Activated CD8-positive, alpha-beta T cell treated with anti-CD3 and anti-CD28 coated beads for 36 hours (primary cell): Measurements from ENCODE around the gene LGR4. TPM values are rescaled to one million over a fixed set of nuclear protein-coding genes. Genes with fewer than 3 reads are reported as not detected.

ENCODE experiments used
- ATAC-seq: fragments of 200-7000 bp; cut with Tn5 transposase; one replicate; pipeline ENCODE4 v1.10.0; 2021; ENCODE audit warnings: mild to moderate bottlenecking, moderate library complexity
- CTCF ChIA-PET: fragments of 350-600 bp; sonication (Branson Sonifier 250); formaldehyde crosslinking; loops from one replicate; lab custom pipeline; 2021; ENCODE audit warnings: antibody characterized with exemption; lab: Charles Lee
- POLR2A ChIA-PET: fragments of 350-600 bp; sonication (Branson Sonifier 250); formaldehyde crosslinking; loops from one replicate; lab custom pipeline; 2021; ENCODE audit warnings: antibody characterized with exemption; lab: Charles Lee
- DNase-seq: peaks from one replicate; pipeline ENCODE4 v3.0.0-alpha.2; 2020
- H3K27ac Mint-ChIP-seq: one replicate; pipeline ENCODE4 v1.8.0; 2021; ENCODE audit warnings: mild to moderate bottlenecking, mixed read lengths
- H3K27me3 Mint-ChIP-seq: one replicate; pipeline ENCODE4 v1.8.0; 2021; ENCODE audit warnings: mixed read lengths
- H3K36me3 Mint-ChIP-seq: one replicate; pipeline ENCODE4 v1.8.0; 2021; ENCODE audit warnings: low read depth, mixed read lengths
- H3K4me1 Mint-ChIP-seq: one replicate; pipeline ENCODE4 v1.8.0; 2021; ENCODE audit warnings: low read depth, mixed read lengths
- H3K4me3 Mint-ChIP-seq: one replicate; pipeline ENCODE4 v1.8.0; 2021; ENCODE audit warnings: mild to moderate bottlenecking, moderate library complexity, mixed read lengths
- H3K9me3 Mint-ChIP-seq: one replicate; pipeline ENCODE4 v1.8.0; 2021; ENCODE audit warnings: mixed read lengths
- intact Hi-C: fragments of 100-400 bp; cut with micrococcal nuclease; formaldehyde crosslinking; loops from one replicate; pipeline ENCODE4 v1.10.0; 2022
- total RNA-seq, 2 experiments: library from RNA; stranded (reverse); gene quantifications; one replicate each; pipeline ENCODE4 v1.2.3, GENCODE V29; 2021
- TF ChIP-seq, protein P1 (sequence below): fragments of 200-600 bp; IDR thresholded peaks from one replicate; pipeline ENCODE4 v1.8.0; 2022; ENCODE audit warnings: antibody characterized with exemption, mild to moderate bottlenecking

LGR4 gene
- total RNA-seq, 2 experiments from 2014 or later, result 0.09 TPM; not detected in 1

DNA sequence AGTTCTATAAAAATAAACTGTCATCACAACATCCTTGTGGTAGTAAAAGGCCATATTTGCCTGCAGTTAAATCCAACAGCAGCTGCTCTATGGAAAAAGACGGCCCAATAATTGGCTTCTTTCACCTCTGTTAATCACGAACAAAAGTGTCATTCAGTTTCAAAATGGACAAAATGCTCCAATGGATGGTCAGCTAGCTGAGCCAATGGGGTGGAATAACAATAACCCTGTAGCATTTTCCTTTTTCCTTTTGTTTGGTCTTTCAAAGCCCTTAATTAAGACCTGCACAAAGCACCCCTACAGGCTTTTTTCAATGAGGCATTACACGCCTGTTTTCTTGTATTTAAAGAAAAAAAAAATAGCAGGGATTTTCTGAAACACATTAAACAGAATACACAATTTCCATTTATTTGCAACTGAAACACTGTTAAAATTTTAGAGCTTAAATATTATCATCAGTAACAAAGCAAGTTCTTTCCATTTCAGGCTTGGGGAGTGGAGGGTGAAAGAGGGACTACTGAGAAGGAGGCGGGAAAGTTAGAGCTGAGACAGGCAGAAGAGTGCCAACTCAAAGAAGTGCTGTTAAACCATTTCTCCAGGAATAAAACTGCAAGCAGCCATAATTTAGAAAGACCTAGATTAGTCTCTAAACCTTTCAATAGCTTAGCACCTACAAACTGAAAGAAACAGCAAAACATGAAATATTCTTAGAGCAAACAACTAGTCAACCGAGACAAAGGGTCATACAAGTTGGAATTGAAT is 28.7 kb downstream of the LGR4 start:
- ATAC-seq, result no peak
- intact Hi-C loops, result no loop called here
- TF ChIP-seq, protein P1, sequence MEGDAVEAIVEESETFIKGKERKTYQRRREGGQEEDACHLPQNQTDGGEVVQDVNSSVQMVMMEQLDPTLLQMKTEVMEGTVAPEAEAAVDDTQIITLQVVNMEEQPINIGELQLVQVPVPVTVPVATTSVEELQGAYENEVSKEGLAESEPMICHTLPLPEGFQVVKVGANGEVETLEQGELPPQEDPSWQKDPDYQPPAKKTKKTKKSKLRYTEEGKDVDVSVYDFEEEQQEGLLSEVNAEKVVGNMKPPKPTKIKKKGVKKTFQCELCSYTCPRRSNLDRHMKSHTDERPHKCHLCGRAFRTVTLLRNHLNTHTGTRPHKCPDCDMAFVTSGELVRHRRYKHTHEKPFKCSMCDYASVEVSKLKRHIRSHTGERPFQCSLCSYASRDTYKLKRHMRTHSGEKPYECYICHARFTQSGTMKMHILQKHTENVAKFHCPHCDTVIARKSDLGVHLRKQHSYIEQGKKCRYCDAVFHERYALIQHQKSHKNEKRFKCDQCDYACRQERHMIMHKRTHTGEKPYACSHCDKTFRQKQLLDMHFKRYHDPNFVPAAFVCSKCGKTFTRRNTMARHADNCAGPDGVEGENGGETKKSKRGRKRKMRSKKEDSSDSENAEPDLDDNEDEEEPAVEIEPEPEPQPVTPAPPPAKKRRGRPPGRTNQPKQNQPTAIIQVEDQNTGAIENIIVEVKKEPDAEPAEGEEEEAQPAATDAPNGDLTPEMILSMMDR, result no peak
- Mint-ChIP-seq H3K27ac (no peak overlapping the region), H3K36me3 (no peaks in the 10 kb centered on the region), H3K4me1 (no peaks in the 10 kb centered on the region), H3K9me3 (no peaks in the 10 kb centered on the region), H3K4me3 (no peak overlapping the region), H3K27me3 (peaks cover 5% of the 10 kb centered on the region)
- CTCF ChIA-PET, result interaction anchor here (1.3 kb wide), 1 partner anchor 42 kb away, joined by 8 read pairs; no protein-coding TSS in a partner anchor
- POLR2A ChIA-PET, result no interaction called here
- DNase-seq, result no peak

DNA sequence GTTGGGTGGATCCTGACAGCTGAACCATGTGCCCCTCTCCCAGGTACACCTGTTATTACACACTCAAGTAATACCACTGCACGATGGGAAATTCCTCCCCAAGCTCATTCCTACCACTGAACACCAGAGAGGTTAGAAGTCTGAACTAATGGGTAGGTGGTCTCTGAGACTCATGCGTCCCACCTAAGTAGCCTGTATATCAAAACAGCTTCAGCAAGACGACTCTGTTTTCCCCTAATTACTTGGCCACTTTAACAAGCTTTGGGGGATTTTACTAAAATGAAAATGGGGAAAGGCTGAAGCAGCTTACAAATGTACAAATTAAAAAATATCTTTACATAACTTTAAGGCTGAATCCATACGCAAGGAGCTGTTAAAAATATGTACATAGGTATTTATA is 29.4 kb downstream of the LGR4 start:
- Mint-ChIP-seq H3K9me3 (no peaks in the 10 kb centered on the region), H3K4me1 (no peaks in the 10 kb centered on the region), H3K27ac (no peak overlapping the region), H3K27me3 (peaks cover 5% of the 10 kb centered on the region), H3K4me3 (no peak overlapping the region), H3K36me3 (no peaks in the 10 kb centered on the region)
- intact Hi-C loops, result no loop called here
- ChIA-PET POLR2A (no interaction called here), CTCF (no interaction called here)
- TF ChIP-seq, protein P1, result no peak
- DNase-seq (no peak), ATAC-seq (no peak)

DNA sequence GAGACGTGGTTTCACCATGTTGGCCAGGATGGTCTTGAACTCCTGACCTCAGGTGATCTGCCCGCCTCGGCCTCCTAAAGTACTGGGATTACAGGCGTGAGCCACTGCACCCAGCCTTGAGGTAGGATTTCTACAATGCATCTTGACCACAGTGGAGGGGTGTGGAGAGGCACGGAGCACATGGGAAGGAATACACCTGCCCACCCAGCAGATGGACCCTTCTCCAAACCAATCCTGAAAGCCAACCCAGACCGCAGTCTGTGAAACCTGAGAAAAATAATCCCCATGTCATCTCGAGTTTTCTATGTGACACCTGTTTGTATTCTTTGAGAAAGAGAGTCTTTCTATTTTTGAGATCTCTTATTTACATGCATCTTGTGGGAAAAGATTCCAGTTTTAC is 32.5 kb downstream of the LGR4 start:
- no peak for DNase-seq
- ATAC-seq, result no peak
- Mint-ChIP-seq H3K27me3 (peaks cover 5% of the 10 kb centered on the region), H3K36me3 (no peaks in the 10 kb centered on the region), H3K9me3 (no peaks in the 10 kb centered on the region), H3K4me1 (no peaks in the 10 kb centered on the region), H3K27ac (no peak overlapping the region), H3K4me3 (no peak overlapping the region)
- TF ChIP-seq, protein P1, result no peak
- POLR2A ChIA-PET, result no interaction called here
- intact Hi-C loops, result no loop called here
- CTCF ChIA-PET, result no interaction called here

DNA sequence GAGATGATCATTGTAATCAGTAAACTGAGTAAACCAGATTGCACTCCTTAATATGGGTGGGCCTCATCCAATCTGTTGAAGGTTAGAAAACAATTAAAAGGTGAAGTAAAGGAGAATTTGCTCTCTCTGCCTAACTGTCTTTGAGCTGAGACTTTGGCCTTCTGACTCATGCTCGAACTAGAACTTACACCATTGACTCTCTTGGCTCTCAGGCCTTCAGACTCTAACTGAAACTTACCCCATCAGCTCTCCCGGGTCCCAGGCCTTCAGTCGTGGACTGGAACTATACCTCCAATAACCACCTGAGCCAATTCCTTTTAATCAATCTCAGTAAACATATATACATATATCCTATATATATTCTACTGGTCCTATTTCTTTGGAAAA is 34.0 kb downstream of the LGR4 start:
- no peaks in the 10 kb centered on the region for H3K4me1 Mint-ChIP-seq
- DNase-seq (no peak), ATAC-seq (no peak)
- CTCF ChIA-PET, result interaction anchor here (0.7 kb wide), 1 partner anchor 9 kb away, joined by 3 read pairs; no protein-coding TSS in a partner anchor
- TF ChIP-seq, protein P1, result no peak
- H3K4me3 Mint-ChIP-seq, result no peak overlapping the region
- H3K36me3 Mint-ChIP-seq, result no peaks in the 10 kb centered on the region
- intact Hi-C loops, result no loop called here
- POLR2A ChIA-PET, result no interaction called here
- H3K9me3 Mint-ChIP-seq, result no peaks in the 10 kb centered on the region
- H3K27me3 Mint-ChIP-seq, result peaks cover 6% of the 10 kb centered on the region
- H3K27ac Mint-ChIP-seq, result no peak overlapping the region

DNA sequence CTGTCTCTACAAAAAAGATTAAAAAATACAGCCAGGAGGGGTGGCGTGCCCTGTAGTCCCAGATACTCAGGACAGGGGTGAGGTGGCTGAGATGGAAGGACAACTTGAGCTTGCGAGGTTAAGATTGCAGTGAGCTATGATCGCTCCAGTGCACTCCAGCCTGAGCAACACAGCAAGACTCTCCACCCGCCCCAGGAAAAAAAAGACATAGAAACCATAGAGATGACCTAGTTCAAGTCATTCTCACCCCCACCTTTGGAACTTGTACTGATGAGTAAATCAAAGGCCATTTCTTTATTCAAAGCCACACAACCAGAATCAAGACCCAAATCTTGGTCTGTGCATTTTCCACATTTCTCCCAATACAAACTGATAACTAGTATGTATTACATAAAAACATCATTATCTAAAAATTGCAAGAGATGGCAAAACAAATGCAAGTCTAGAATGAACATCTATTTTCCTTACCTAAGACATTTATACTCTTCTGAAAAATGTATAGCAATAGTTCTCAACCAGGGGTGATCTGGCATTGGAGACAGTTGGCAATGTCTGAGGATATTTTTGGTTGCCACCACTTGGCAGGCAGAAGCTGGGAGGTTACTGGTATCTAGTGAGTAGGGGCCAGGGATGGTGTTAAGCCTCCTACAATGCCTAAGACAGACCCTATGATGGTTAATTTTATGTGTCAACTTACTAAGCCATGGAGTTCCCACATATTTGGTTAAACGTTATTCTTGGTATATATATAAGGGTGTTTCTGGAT is 34.6 kb downstream of the LGR4 start:
- H3K4me3 Mint-ChIP-seq, result no peak overlapping the region
- TF ChIP-seq, protein P1, result no peak
- H3K36me3 Mint-ChIP-seq, result no peaks in the 10 kb centered on the region
- H3K27ac Mint-ChIP-seq, result no peak overlapping the region
- ChIA-PET CTCF (no interaction called here), POLR2A (no interaction called here)
- H3K4me1 Mint-ChIP-seq, result no peaks in the 10 kb centered on the region
- H3K27me3 Mint-ChIP-seq, result peaks cover 6% of the 10 kb centered on the region
- DNase-seq (no peak), ATAC-seq (no peak)
- intact Hi-C loops, result no loop called here
- H3K9me3 Mint-ChIP-seq, result no peaks in the 10 kb centered on the region
